Upper lobe of left lung (tissue), 4 donors: ENCODE measurements around the gene SPATA20.

ENCODE experiments used
- CTCF ChIP-seq, 6 experiments: fragments of 450-650 bp in 4 of 6; fragments of 200-600 bp in 2 of 6; sonication (generic) in 2 of 6; IDR thresholded peaks; one replicate each; pipeline ENCODE4 v1.5.1; 2016 to 2019; ENCODE audit warnings: antibody characterized with exemption in 6 of 6
- EP300 ChIP-seq, 4 donors: sonication (generic); formaldehyde crosslinking; IDR thresholded peaks; one replicate each; pipeline ENCODE4 v1.5.1; 2017; ENCODE audit warnings: antibody characterized with exemption in 4 of 4, control low read depth in 2 of 4

DNA sequence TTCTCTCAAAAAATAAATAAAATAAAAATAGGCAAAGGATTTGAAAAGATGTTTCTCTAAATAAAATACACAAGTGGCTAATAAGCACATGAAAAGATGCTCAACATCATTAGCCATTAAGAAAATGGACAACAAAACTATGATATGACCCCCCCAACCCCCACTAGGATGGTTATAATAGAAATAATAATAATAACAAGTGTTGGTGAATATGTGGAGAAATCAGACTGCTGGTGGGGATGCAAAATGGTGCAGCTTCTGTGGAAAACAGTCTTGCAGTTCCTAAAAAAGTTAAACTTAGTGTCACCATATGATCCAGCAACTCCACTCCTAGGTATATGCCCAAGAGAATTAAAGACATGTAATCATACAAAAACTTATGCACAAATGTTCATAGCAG lies 47.7 kb upstream of the SPATA20 start:
- TF ChIP-seq CTCF (IDR thresholded peaks at IDR 0.05) (no peak), EP300 (IDR thresholded peaks at IDR 0.05) (no peak)
